HEK293 (cell line): ENCODE results near the gene DNAJC13.

Experiments
- CTCF ChIA-PET: fragments of 350-600 bp; formaldehyde crosslinking; extraction: SDS; loops from one replicate; lab custom pipeline; 2021; ENCODE audit warnings: antibody characterized with exemption; lab: Yijun Ruan, JAX
- POLR2A ChIA-PET: fragments of 300-600 bp; formaldehyde crosslinking; extraction: SDS; loops from one replicate; lab custom pipeline; 2020; ENCODE audit warnings: antibody characterized with exemption, inconsistent platforms; lab: Yijun Ruan, JAX
- H3K27ac ChIP-seq: fragments of 200-500 bp; sonication (Bioruptor generic); 2 replicates; pipeline ENCODE4 v1.5.1; 2014; ENCODE audit warnings: low read depth, low read length, control low read depth, inconsistent platforms; ENCODE audit errors: extremely low read depth
- H3K36me3 ChIP-seq, 2 experiments: fragments of 200-500 bp in 1 of 2; sonication (Bioruptor generic) in 1 of 2; 1 replicate in 1 of 2; 2 replicates in 1 of 2; pipeline ENCODE4 v1.5.1; 2014 to 2017; ENCODE audit warnings: inconsistent platforms in 2 of 2, low read length in 2 of 2; ENCODE audit not compliant: control insufficient read depth in 2 of 2, insufficient read depth in 1 of 2
- H3K4me1 ChIP-seq: fragments of 200-500 bp; sonication (Bioruptor generic); 2 replicates; pipeline ENCODE4 v1.5.1; 2014; ENCODE audit warnings: mild to moderate bottlenecking, low read length, inconsistent platforms; ENCODE audit not compliant: control insufficient read depth, insufficient read depth
- H3K4me3 ChIP-seq: 2 replicates; pipeline ENCODE4 v1.5.1; 2011; ENCODE audit warnings: low read depth, mild to moderate bottlenecking, control low read depth, low read length, moderate library complexity
- H3K9me3 ChIP-seq: fragments of 200-500 bp; sonication (Bioruptor generic); 2 replicates; pipeline ENCODE4 v1.5.1; 2014; ENCODE audit warnings: low read depth, low read length, inconsistent platforms; ENCODE audit not compliant: control insufficient read depth, insufficient read depth
- BCL11B ChIP-seq: fragments of 450-650 bp; formaldehyde crosslinking; IDR thresholded peaks from 2 replicates; pipeline ENCODE4 v1.5.1; 2016; ENCODE audit warnings: low read depth, missing biosample characterization, missing genetic modification characterization
- HOXC10 ChIP-seq: sonication (generic); formaldehyde crosslinking; IDR thresholded peaks from 2 replicates; pipeline ENCODE4 v1.8.1; 2023; ENCODE audit warnings: mild to moderate bottlenecking, missing genetic modification reagents
- KLF9 ChIP-seq: fragments of 450-650 bp; formaldehyde crosslinking; IDR thresholded peaks from 2 replicates; pipeline ENCODE4 v1.5.1; 2016; ENCODE audit warnings: missing biosample characterization, missing genetic modification characterization, low read depth
- REPIN1 ChIP-seq: fragments of 450-650 bp; formaldehyde crosslinking; IDR thresholded peaks from 2 replicates; pipeline ENCODE4 v1.5.1; 2017; ENCODE audit warnings: missing biosample characterization, missing genetic modification characterization, low read depth
- SETDB1 ChIP-seq: IDR thresholded peaks from one replicate; pipeline ENCODE4 v1.6.1; 2017; ENCODE audit warnings: mild to moderate bottlenecking, low read length, moderate library complexity, mixed read lengths; ENCODE audit not compliant: insufficient read length
- ZBTB20 ChIP-seq: fragments of 450-650 bp; formaldehyde crosslinking; IDR thresholded peaks from 2 replicates; pipeline ENCODE4 v1.5.1; 2016; ENCODE audit warnings: missing biosample characterization, missing genetic modification characterization
- ZBTB21 ChIP-seq: fragments of 450-650 bp; formaldehyde crosslinking; IDR thresholded peaks from 2 replicates; pipeline ENCODE4 v1.5.1; 2017; ENCODE audit warnings: missing biosample characterization, missing genetic modification characterization
- ZBTB8A ChIP-seq: fragments of 450-650 bp; formaldehyde crosslinking; IDR thresholded peaks from 2 replicates; pipeline ENCODE4 v1.5.1; 2016; ENCODE audit warnings: missing biosample characterization, missing genetic modification characterization
- ZIC2 ChIP-seq: fragments of 450-650 bp; formaldehyde crosslinking; IDR thresholded peaks from 2 replicates; pipeline ENCODE4 v1.5.1; 2016; ENCODE audit warnings: missing biosample characterization, missing genetic modification characterization
- ZNF132 ChIP-seq: fragments of 450-650 bp; formaldehyde crosslinking; IDR thresholded peaks from 2 replicates; pipeline ENCODE4 v1.5.1; 2017; ENCODE audit warnings: missing biosample characterization, missing genetic modification characterization, borderline replicate concordance
- ZNF133 ChIP-seq: fragments of 450-650 bp; formaldehyde crosslinking; IDR thresholded peaks from 2 replicates; pipeline ENCODE4 v1.5.1; 2016; ENCODE audit warnings: missing biosample characterization, missing genetic modification characterization
- ZNF2 ChIP-seq: fragments of 450-650 bp; formaldehyde crosslinking; IDR thresholded peaks from 2 replicates; pipeline ENCODE4 v1.5.1; 2016; ENCODE audit warnings: missing biosample characterization, missing genetic modification characterization
- ZNF202 ChIP-seq: fragments of 450-650 bp; formaldehyde crosslinking; IDR thresholded peaks from 2 replicates; pipeline ENCODE4 v1.5.1; 2016; ENCODE audit warnings: missing biosample characterization, missing genetic modification characterization, borderline replicate concordance
- ZNF214 ChIP-seq: fragments of 450-650 bp; formaldehyde crosslinking; IDR thresholded peaks from 2 replicates; pipeline ENCODE4 v1.5.1; 2017; ENCODE audit warnings: missing biosample characterization, mild to moderate bottlenecking, missing genetic modification characterization, borderline replicate concordance
- ZNF292 ChIP-seq: fragments of 450-650 bp; formaldehyde crosslinking; IDR thresholded peaks from 2 replicates; pipeline ENCODE4 v1.5.1; 2016; ENCODE audit warnings: low read depth, missing biosample characterization, missing genetic modification characterization, borderline replicate concordance
- ZNF302 ChIP-seq: fragments of 450-650 bp; formaldehyde crosslinking; IDR thresholded peaks from 2 replicates; pipeline ENCODE4 v1.5.1; 2016; ENCODE audit warnings: missing biosample characterization, missing genetic modification characterization, low read depth
- ZNF324 ChIP-seq: fragments of 450-650 bp; formaldehyde crosslinking; IDR thresholded peaks from 2 replicates; pipeline ENCODE4 v1.5.1; 2016; ENCODE audit warnings: missing biosample characterization, missing genetic modification characterization
- ZNF433 ChIP-seq: fragments of 450-650 bp; formaldehyde crosslinking; IDR thresholded peaks from 2 replicates; pipeline ENCODE4 v1.5.1; 2016; ENCODE audit warnings: missing biosample characterization, missing genetic modification characterization, low read depth
- ZNF544 ChIP-seq: fragments of 450-650 bp; formaldehyde crosslinking; IDR thresholded peaks from 2 replicates; pipeline ENCODE4 v1.5.0; 2017; ENCODE audit warnings: missing biosample characterization, missing genetic modification characterization
- ZNF549 ChIP-seq: fragments of 450-650 bp; IDR thresholded peaks from 2 replicates; pipeline ENCODE4 v1.5.1; 2018; ENCODE audit warnings: missing biosample characterization, missing genetic modification characterization, mild to moderate bottlenecking, inconsistent platforms, moderate library complexity
- ZNF558 ChIP-seq: fragments of 450-650 bp; formaldehyde crosslinking; IDR thresholded peaks from 2 replicates; pipeline ENCODE4 v1.5.1; 2016; ENCODE audit warnings: missing biosample characterization, missing genetic modification characterization
- ZNF585B ChIP-seq: fragments of 450-650 bp; formaldehyde crosslinking; IDR thresholded peaks from 2 replicates; pipeline ENCODE4 v1.5.1; 2016; ENCODE audit warnings: missing biosample characterization, missing genetic modification characterization
- ZNF654 ChIP-seq: fragments of 450-650 bp; formaldehyde crosslinking; IDR thresholded peaks from 2 replicates; pipeline ENCODE4 v1.5.1; 2016; ENCODE audit warnings: low read depth, missing biosample characterization, missing genetic modification characterization
- ZNF658 ChIP-seq: fragments of 450-650 bp; formaldehyde crosslinking; IDR thresholded peaks from 2 replicates; pipeline ENCODE4; 2016; ENCODE audit warnings: missing biosample characterization, missing genetic modification characterization
- ZNF670 ChIP-seq: fragments of 450-650 bp; formaldehyde crosslinking; IDR thresholded peaks from 2 replicates; pipeline ENCODE4 v1.5.1; 2016; ENCODE audit warnings: missing biosample characterization, missing genetic modification characterization, low read depth
- ZNF701 ChIP-seq: fragments of 450-650 bp; formaldehyde crosslinking; IDR thresholded peaks from 2 replicates; pipeline ENCODE4 v1.5.1; 2016; ENCODE audit warnings: missing biosample characterization, missing genetic modification characterization
- ZNF768 ChIP-seq: fragments of 450-650 bp; formaldehyde crosslinking; IDR thresholded peaks from 2 replicates; pipeline ENCODE4 v1.5.1; 2018; ENCODE audit warnings: missing biosample characterization, mild to moderate bottlenecking, missing genetic modification characterization
- ZNF791 ChIP-seq: fragments of 450-650 bp; formaldehyde crosslinking; IDR thresholded peaks from 2 replicates; pipeline ENCODE4 v1.5.1; 2016; ENCODE audit warnings: missing biosample characterization, missing genetic modification characterization
- TF ChIP-seq, protein P1 (sequence below): fragments of 450-650 bp; formaldehyde crosslinking; IDR thresholded peaks from 2 replicates; pipeline ENCODE4 v1.5.1; 2016; ENCODE audit warnings: missing biosample characterization, missing genetic modification characterization
- TF ChIP-seq, protein P2 (sequence below): sonication (generic); formaldehyde crosslinking; IDR thresholded peaks from 2 replicates; pipeline ENCODE4 v1.8.1; 2022; ENCODE audit warnings: mild to moderate bottlenecking, moderate library complexity, missing genetic modification reagents
- TF ChIP-seq, protein P3 (sequence below): fragments of 450-650 bp; formaldehyde crosslinking; IDR thresholded peaks from 2 replicates; pipeline ENCODE4 v1.5.1; 2016; ENCODE audit warnings: missing biosample characterization, missing genetic modification characterization, low read depth
- TF ChIP-seq, protein P4 (sequence below): fragments of 450-650 bp; formaldehyde crosslinking; IDR thresholded peaks from 2 replicates; pipeline ENCODE4 v1.5.1; 2016; ENCODE audit warnings: missing biosample characterization, missing genetic modification characterization

DNAJC13 gene

DNA sequence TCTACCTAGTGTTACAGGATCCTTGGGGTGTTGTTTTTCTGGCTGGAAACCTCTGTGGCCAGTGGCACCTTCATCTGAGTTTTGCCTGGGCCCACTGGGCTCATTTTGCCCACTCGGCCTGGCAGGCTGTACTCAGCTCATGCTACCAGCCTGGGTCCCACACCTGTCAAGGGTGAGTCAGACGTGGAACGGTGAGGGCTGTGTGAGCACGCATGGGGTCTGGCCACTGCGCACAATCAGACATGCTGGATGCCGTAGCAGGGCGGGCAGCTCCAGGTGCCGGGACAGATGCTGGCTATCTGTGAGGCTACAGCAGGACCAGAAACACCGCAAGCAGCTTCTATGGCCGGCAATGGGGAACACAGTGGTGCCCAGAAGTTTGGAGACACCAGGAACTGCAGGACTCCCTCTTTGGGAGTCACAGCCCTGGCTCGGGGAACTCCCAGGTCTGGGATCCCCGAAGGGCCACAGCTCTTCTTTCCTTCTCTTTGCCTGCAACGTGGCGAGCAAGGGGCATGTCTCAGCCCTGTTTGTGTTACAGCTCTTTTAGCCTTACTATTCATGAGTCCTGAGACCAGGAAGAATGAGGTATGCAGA is 35.9 kb upstream of the DNAJC13 start:
- H3K27ac ChIP-seq = no peak overlapping the region
- no peak overlapping the region for H3K4me3 ChIP-seq
- CTCF ChIA-PET = interaction anchor here (0.9 to 1.6 kb wide), 2 partner anchors 38 to 261 kb away, joined by 4 to 8 read pairs; no protein-coding TSS in a partner anchor
- H3K4me1 ChIP-seq = peaks cover 4% of the 10 kb centered on the region; the same call in 1 of the 2 replicates
- POLR2A ChIA-PET = no interaction called here
- H3K36me3 ChIP-seq = no peaks in the 10 kb centered on the region
- no peaks in the 10 kb centered on the region for H3K9me3 ChIP-seq
- no peak for TF ChIP-seq ZNF768
- no peak for TF ChIP-seq ZNF202
- no peak for TF ChIP-seq ZBTB20
- TF ChIP-seq HOXC10 = no peak
- TF ChIP-seq ZNF2 (tag by site-specific recombination) = no peak
- TF ChIP-seq BCL11B = no peak
- TF ChIP-seq REPIN1 = no peak
- no peak for TF ChIP-seq ZNF585B (tag by site-specific recombination)
- no peak for TF ChIP-seq ZNF791 (tag by site-specific recombination)
- no peak for TF ChIP-seq SETDB1
- no peak for TF ChIP-seq ZNF133
- TF ChIP-seq, protein P1, sequence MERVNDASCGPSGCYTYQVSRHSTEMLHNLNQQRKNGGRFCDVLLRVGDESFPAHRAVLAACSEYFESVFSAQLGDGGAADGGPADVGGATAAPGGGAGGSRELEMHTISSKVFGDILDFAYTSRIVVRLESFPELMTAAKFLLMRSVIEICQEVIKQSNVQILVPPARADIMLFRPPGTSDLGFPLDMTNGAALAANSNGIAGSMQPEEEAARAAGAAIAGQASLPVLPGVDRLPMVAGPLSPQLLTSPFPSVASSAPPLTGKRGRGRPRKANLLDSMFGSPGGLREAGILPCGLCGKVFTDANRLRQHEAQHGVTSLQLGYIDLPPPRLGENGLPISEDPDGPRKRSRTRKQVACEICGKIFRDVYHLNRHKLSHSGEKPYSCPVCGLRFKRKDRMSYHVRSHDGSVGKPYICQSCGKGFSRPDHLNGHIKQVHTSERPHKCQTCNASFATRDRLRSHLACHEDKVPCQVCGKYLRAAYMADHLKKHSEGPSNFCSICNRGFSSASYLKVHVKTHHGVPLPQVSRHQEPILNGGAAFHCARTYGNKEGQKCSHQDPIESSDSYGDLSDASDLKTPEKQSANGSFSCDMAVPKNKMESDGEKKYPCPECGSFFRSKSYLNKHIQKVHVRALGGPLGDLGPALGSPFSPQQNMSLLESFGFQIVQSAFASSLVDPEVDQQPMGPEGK (tag by site-specific recombination) = no peak
- TF ChIP-seq, protein P2, sequence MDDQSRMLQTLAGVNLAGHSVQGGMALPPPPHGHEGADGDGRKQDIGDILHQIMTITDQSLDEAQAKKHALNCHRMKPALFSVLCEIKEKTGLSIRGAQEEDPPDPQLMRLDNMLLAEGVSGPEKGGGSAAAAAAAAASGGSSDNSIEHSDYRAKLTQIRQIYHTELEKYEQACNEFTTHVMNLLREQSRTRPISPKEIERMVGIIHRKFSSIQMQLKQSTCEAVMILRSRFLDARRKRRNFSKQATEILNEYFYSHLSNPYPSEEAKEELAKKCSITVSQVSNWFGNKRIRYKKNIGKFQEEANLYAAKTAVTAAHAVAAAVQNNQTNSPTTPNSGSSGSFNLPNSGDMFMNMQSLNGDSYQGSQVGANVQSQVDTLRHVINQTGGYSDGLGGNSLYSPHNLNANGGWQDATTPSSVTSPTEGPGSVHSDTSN (CRISPR knock-in tag) = no peak
- TF ChIP-seq ZNF433 (tag by site-specific recombination) = no peak
- TF ChIP-seq ZNF544 (tag by site-specific recombination) = no peak
- no peak for TF ChIP-seq ZNF549
- no peak for TF ChIP-seq ZBTB21

DNA sequence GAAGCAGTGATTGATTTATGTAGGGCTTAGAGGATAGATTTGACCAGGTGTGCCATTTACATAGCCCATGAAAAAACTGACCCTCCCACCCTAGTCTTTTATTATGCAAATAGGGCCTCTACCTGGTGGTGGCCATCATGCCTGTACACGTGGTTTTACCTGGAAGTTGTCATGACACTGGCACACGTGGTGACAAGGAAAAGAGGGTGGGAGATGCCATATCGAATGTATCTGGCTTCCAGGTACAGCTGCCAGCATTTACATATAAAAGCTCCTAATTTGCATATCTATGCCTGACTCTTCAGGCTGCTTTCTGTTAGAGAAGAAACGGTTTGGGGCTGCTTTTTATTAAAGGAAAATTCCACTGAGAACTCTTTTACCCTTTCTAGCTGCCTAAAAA is 35.0 kb upstream of the DNAJC13 start:
- POLR2A ChIA-PET = no interaction called here

More for the DNA sequence above, 35.0 kb upstream of the DNAJC13 start:
- CTCF ChIA-PET = interaction anchor here (0.6 to 1.6 kb wide), 2 partner anchors 39 to 1134 kb away, joined by 4 to 8 read pairs; no protein-coding TSS in a partner anchor
- H3K9me3 ChIP-seq = no peaks in the 10 kb centered on the region
- no peaks in the 10 kb centered on the region for H3K36me3 ChIP-seq
- TF ChIP-seq KLF9 (tag by site-specific recombination) (no peak), ZNF701 (tag by site-specific recombination) (no peak), ZNF670 (tag by site-specific recombination) (no peak), ZNF292 (tag by site-specific recombination) (no peak), ZNF558 (tag by site-specific recombination) (no peak), ZBTB8A (tag by site-specific recombination) (no peak), ZNF132 (tag by site-specific recombination) (no peak), ZIC2 (tag by site-specific recombination) (no peak), ZNF658 (tag by site-specific recombination) (no peak), ZNF654 (tag by site-specific recombination) (no peak), ZNF302 (no peak), ZNF324 (tag by site-specific recombination) (no peak), ZNF214 (no peak)
- TF ChIP-seq, protein P3, sequence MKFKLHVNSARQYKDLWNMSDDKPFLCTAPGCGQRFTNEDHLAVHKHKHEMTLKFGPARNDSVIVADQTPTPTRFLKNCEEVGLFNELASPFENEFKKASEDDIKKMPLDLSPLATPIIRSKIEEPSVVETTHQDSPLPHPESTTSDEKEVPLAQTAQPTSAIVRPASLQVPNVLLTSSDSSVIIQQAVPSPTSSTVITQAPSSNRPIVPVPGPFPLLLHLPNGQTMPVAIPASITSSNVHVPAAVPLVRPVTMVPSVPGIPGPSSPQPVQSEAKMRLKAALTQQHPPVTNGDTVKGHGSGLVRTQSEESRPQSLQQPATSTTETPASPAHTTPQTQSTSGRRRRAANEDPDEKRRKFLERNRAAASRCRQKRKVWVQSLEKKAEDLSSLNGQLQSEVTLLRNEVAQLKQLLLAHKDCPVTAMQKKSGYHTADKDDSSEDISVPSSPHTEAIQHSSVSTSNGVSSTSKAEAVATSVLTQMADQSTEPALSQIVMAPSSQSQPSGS = no peak
- TF ChIP-seq, protein P4, sequence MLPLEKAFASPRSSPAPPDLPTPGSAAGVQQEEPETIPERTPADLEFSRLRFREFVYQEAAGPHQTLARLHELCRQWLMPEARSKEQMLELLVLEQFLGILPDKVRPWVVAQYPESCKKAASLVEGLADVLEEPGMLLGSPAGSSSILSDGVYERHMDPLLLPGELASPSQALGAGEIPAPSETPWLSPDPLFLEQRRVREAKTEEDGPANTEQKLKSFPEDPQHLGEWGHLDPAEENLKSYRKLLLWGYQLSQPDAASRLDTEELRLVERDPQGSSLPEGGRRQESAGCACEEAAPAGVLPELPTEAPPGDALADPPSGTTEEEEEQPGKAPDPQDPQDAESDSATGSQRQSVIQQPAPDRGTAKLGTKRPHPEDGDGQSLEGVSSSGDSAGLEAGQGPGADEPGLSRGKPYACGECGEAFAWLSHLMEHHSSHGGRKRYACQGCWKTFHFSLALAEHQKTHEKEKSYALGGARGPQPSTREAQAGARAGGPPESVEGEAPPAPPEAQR (tag by site-specific recombination) = no peak
- H3K27ac ChIP-seq = no peak overlapping the region
- peaks cover 4% of the 10 kb centered on the region; the same call in 1 of the 2 replicates for H3K4me1 ChIP-seq
- no peak overlapping the region for H3K4me3 ChIP-seq
